Iris pigment epithelial cell (primary cell): ENCODE measurements around the gene ROPN1L.
A peak's percentile ranks its signal among the peaks of the same experiment; 100 is the strongest.

Experiments
- DNase-seq: peaks from one replicate; pipeline ENCODE4 v3.0.0-alpha.2; 2011; ENCODE audit warnings: low read depth

The ROPN1L gene

GRCh38 chr5:10431415-10431814 lies 10.3 kb upstream of the ROPN1L start:
- no peak for DNase-seq

DNA sequence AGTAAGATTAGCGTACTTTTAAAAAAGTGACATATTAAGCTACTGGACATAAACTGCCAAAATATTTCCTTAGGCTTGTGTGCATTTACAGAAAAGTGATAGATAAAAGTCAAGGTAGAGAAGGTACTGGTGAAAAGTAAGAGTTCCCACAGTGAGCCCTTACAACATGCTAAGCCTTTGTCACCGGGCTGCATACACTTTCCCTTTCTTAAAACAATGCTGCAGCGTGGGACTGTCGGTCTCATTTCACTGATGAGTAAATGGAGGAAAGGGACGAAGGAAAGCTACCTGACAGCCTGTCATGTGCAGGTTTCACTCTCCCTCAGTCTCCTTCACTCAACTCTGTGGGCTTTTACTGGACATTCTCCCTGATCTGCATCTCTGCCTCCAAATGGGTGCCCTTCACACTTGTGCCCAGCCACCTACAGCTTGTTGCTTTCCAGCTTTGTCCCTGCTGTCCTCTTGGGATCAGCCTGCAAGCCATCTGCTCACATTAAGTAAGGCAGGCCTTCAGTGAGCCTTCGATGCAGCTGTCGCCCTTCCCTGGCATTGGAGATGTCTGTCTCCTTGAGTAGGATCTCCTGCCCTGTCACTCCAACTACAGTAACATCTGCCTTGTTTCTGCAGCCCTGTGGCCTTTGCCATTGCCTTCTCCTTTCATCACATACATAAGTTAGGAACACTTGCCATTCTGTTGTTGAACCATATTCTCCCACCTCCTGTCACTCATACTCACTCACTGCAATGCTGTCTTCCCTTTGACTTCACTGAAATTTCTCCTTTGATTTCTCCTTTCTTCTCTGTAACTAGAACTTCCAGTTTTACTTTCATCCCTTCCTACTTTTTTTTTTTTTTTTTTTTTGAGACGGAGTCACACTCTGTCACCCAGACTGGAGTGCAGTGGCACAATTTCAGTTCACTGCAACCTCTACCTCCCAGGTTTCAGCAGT lies 9.3 kb upstream of the ROPN1L start:
- DNase-seq, result no peak

- peak; percentile 82 for DNase-seq
Measured at GRCh38 chr5:10434392-10434791, 7.3 kb upstream of the ROPN1L start.

- DNase-seq, result no peak
Measured at GRCh38 chr5:10438301-10438700, 3.4 kb upstream of the ROPN1L start.

DNA sequence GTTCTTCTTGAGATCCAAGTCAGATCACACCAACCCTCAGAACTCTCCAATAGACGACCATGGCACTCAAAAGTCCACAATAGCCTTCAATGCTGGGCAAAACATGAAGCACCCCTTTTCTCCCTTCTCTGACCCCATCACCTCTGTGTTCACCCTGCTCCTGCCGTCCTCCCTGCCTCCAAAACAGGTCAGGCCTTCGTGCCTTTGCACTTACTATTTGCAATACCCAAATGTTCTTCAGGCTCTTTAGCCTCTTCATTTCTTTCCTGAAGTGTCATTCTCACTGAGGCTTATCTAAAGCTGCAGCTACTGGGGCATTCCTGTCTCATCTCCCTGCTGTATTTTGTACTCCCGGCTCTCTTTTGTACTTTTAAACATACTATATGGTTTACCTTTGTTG lies 2.0 kb upstream of the ROPN1L start:
- DNase-seq, result no peak

DNA sequence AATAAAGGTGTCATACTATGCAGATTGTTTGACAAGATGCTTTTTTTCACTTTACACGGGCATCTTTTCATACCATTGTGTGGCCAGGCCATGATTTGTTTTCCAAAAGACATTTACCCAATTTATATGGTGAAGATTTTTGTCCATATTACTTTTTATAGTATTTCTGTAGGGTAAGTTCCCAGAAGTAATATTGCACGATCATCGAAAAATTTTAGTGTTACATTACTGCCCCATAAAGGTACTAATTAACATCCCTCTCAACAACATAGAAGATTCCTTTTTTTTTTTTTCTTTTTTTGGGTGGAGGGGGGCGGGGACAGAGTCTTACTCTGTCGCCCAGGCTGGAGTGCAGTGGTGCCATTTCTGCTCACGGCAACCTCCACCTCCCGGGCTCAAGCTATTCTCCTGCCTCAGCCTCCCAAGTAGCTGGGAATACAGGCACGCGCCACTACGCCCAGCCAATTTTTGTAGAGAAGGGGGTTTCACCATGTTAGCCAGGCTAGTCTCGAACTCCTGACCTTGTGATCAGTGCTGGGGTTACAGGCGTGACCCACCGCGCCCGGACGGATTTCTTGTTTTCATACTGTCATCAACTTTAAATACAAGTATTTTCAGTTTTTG lies 1.2 kb upstream of the ROPN1L start:
- DNase-seq, result no peak

DNA sequence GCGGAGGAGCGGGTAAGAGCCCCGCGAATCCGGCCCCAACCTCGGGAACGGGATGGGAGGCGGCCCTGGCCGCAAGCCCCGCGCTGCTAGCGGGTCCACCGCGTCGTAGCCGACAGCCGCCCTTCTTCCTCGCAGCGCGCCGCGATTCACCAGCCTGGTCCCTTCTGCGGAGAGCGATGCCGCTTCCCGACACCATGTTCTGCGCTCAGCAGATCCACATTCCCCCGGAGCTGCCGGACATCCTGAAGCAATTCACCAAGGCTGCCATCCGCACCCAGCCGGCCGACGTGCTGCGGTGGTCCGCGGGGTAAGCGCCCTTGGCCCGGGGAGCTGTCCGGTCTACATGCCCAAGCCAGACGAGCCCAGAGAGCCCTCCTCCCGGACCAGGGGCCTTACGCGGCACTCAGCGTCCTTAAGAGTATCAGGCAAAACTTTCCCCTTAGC lies 335 bp downstream of the ROPN1L start:
- DNase-seq, result no peak

- no peak for DNase-seq
Measured at GRCh38 chr5:10442576-10442975, 897 bp downstream of the ROPN1L start.

DNA sequence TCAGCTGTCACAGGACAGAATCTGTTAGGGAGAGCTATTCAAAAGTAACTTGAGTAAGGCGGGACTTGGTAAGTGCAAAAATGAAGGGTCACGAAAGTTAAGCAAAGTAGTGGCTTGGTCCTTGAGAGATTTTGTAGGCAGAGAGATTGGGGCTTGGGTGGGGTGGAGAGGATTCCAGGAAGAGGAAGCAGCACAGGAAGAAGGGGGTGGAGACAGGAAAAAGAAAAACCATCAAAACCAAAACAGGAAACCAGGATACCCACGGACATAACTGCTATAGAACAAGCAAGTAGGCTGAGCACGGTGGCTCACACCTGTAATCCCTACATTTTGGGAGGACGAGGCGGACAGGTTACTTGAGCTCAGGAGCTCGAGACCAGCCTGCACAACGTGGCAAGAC lies 3.7 kb downstream of the ROPN1L start:
- no peak for DNase-seq

- DNase-seq, result no peak
Measured at GRCh38 chr5:10446490-10446889, 4.8 kb downstream of the ROPN1L start.

- no peak for DNase-seq
Measured at GRCh38 chr5:10447041-10447440, 5.4 kb downstream of the ROPN1L start.

- no peak for DNase-seq
Measured at GRCh38 chr5:10448754-10449360, 7.2 kb downstream of the ROPN1L start.

GRCh38 chr5:10451137-10451824 lies 9.6 kb downstream of the ROPN1L start:
- DNase-seq, result no peak

DNA sequence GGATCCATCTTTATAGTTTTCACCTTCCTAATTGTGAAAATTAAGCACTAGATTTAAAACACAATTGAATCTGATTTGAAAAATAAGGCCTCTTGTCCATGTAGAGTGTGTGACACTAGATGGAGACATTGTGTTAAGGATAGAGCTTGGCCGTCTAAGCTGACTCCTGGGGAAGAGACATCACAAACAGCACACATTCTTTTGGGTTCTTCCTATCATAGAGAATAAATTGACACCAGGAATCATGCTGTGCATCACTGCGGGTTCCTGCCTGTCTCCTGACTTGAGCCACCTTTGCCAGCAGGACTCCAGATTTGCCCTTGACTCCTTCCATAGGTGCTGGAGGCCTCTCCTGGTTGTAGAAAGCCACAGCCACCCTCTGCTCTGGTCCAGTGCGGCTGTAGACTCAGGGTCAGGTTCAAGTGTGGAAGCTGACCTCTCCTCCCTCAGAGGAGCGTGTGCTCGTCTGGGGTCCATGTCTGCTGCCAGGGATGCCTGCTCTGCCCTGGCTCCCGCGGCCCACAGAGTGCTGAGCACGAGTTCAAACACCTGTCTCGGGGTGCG lies 11.2 kb downstream of the ROPN1L start:
- DNase-seq, result peak; percentile 88

DNA sequence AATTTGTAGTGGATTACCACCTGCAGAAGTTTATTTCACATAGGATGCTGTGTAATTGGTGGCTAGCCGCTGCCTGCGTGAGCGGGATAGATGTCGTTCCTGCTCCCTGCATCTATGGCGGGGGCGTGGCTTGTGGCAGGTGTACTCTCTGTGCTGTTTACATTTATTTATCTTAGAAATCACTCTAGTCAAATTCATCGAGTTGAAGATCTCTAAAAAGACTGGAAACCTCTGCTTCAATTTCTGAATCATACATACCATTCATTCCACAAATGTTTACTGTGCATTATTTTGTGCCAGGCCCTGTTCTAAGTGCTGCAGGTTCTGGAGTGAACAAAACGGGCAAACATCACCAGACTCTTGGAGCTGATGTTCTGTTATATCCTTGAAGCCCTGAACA lies 11.9 kb downstream of the ROPN1L start:
- peak; percentile 48 for DNase-seq

DNA sequence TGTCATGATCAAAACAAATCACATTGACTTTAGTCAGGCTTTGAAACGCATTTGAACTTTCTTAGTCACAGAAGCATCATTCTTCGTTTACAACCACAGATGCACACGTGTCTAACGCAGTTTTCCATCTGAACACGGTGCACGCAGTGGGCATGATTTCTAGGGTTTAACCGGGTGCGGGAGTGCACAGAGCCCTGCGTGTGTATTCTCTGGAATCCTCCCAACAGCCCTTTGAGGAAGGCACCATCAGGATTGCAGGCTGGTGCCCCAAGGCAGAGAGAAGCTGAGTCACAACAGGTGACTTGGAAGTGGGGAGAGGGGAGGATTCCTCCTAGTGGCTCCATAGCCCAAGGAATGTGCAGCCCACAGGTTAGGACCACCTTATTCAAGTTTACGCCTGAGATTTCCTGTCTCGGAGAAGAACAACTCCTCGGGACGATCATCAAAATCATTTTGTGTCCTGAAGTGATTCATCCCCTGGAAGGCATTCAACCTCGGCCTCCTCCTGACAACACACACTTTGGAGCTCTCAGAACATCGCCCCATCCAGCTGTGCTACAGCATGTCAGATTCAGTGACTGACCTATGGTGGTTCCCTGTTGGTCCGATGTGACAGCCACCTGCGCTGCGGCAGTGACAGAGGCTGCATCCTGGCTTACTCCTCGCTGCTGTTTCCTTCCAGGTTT lies 13.1 kb downstream of the ROPN1L start:
- DNase-seq, result peak; percentile 67

DNA sequence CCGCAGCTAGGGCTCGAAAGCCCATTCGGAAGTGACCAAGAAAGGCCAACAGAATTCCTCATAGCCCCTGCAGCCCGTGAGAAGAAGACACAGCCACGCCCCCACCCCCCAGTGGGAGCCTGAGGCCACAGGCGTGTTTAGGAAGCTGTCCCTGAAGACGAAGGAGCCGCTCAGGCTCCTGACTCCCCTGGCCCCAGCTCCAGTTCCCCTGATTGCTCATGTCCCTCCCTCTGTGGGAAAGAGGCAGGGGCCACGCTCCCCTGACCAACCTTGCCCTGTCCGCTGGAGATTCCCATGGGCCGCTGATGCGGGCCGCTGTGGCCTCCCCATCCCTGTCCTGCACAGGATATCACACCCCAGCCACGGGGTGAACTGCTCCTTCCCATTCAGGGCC lies 13.6 kb downstream of the ROPN1L start:
- no peak for DNase-seq

DNA sequence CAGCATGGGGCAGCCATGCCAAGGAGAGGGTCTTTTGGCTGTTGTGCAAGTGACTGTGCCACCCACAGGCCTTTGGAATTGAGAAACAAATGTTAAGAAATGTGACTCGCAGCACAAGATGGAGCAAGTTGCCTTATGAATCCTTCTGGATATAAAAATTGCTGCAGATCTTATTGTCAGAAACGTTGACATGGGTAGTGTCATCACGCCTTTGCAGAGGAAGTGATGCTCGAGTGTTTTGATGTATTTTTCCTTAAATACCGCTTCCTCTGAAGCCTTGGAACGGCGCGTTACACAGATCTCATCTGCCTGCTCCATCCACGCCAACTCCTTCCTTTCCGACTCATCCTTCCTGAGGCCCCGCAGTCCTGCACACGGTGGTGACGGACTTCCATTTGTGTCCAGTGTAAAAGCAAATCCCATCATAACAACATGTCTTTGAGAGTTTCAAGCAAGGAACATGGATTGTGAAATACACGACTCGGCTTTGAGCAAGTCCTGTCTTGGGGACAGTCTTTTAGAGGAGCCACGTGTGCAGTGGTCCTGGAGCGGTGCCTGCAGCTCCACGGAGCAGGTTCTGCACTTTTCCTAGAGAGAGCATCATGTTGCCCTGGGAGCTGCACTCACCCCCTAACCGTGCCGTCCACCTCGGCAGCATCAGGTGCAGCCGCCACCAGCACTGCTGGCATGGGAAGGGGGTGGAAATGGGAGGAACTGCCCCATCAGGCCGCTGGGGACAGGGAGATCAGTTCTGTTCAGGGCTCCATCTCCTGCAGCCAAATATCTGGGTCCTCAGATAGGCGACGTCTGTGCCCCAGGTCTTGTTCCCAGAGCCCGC lies 15.1 kb downstream of the ROPN1L start:
- DNase-seq, result peak; percentile 45

DNA sequence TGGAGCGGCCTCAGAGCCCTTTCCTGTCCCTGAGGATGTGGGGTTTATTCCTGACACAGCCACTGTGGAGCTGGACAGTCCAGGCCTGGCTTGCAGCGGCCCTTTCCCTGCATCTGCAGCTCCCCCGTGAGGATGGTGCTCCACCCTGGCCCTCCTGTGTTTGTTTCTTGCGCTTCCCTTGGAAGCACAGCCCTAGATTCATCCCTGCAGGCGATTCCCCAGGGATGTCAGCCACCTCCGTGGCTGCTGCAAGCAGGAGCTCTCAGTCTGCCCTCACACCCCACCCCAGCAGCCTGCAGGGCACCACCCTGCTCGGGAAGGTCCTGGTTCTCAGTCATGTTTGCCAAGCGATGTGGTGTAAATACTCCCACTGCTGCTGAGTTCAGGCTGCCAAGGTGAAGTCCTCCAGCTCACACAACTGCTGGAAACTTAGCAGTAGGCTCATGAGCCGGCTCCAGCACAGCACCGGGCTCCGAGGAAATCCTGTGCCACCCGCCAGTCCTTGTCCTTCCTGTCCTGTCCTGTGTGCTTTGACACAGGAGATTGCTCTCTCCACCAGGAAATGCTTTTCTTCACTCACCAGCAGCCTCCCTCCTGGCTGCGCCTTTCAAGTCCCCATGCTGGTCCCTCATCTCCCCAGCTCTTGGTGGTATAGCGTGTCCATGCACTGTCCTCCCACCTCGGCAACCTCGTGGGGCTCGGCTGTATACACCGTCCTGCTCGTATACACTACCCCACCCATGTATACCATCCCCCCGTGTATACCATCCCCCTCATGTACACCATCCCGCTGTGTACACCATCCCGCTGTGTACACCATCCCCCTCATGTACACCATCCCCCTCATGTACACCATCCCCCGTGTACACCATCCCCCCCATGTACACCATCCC lies 16.2 kb downstream of the ROPN1L start:
- no peak for DNase-seq
